ENCODE results near the gene CAB39.

CAB39 gene

DNA sequence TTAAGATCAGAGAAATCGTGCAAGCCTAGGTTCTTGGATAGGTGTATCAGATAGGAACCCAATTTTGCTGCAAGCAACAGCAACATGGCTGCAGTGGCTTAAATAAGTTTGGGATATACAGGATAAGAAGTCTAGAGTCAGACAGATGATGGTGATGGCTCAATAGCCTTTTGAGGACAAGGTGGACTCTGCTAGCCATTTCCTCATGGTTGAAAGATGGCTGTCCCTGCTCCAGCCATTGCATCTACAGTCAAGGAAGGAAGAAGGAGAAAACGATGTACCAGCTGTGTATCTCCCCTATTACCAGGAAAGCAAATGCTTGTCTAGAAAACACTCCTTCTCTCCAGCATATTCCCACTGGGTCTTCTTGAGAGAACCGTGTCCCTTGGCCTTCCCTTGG is 30.1 kb upstream of the CAB39 start:
- Histone ChIP-seq H3K27ac (ENCODE audit: low read length) (no peak overlapping the region), H3K4me3 (ENCODE audit: low read length) (no peak overlapping the region), H3K9me3 (ENCODE audit: control insufficient read depth, insufficient read depth, low read length) (no peaks in the 10 kb centered on the region), H3K4me1 (ENCODE audit: control insufficient read depth, insufficient read depth, low read length) (no peaks in the 10 kb centered on the region), H3K27me3 (ENCODE audit: control insufficient read depth, insufficient read depth, low read length) (no peaks in the 10 kb centered on the region), H3K36me3 (ENCODE audit: control insufficient read depth, insufficient read depth, low read length) (no peaks in the 10 kb centered on the region)
- no peak for DNase-seq (ENCODE audit: low read depth, low spot score)
- no CpG with 5 or more reads among the region's 3 CpGs for WGBS (ENCODE audit: insufficient coverage, insufficient read length)

GRCh38 chr2:230684270-230685168 is 28.1 kb upstream of the CAB39 start:
- Histone ChIP-seq H3K4me1 (ENCODE audit: control insufficient read depth, insufficient read depth, low read length) (no peaks in the 10 kb centered on the region), H3K27me3 (ENCODE audit: control insufficient read depth, insufficient read depth, low read length) (no peaks in the 10 kb centered on the region), H3K27ac (ENCODE audit: low read length) (no peak overlapping the region), H3K4me3 (ENCODE audit: low read length) (no peak overlapping the region), H3K9me3 (ENCODE audit: control insufficient read depth, insufficient read depth, low read length) (no peaks in the 10 kb centered on the region), H3K36me3 (ENCODE audit: control insufficient read depth, insufficient read depth, low read length) (no peaks in the 10 kb centered on the region)
- no peak for DNase-seq (ENCODE audit: low read depth, low spot score)
- 100% methylated on average over 1 of the region's 8 CpGs for WGBS (ENCODE audit: insufficient coverage, insufficient read length)

DNA sequence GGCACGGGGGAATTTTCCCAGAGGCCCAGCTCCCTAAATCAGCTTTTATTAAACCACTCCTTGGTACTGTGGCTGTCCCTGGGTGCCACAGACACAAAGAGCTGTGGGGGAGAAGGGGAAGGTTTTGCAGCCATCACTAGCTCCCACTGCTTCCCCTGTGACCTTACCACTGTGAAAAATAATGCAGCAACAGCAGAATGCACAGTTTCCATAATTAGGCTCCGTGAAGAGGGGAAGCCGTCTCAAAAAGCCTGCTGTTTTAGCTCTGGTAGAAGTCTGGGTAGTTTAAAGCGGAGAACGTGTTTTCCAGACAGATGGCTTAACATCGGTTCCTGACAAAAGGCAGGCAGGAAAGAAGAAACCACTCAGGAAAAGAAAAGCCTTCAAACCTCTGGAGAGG is 27.5 kb upstream of the CAB39 start:
- Histone ChIP-seq H3K9me3 (ENCODE audit: control insufficient read depth, insufficient read depth, low read length) (no peaks in the 10 kb centered on the region), H3K36me3 (ENCODE audit: control insufficient read depth, insufficient read depth, low read length) (no peaks in the 10 kb centered on the region), H3K4me1 (ENCODE audit: control insufficient read depth, insufficient read depth, low read length) (no peaks in the 10 kb centered on the region), H3K27ac (ENCODE audit: low read length) (no peak overlapping the region), H3K27me3 (ENCODE audit: control insufficient read depth, insufficient read depth, low read length) (no peaks in the 10 kb centered on the region), H3K4me3 (ENCODE audit: low read length) (no peak overlapping the region)
- DNase-seq (ENCODE audit: low read depth, low spot score): no peak
- no CpG with 5 or more reads among the region's 6 CpGs for WGBS (ENCODE audit: insufficient coverage, insufficient read length)

DNA sequence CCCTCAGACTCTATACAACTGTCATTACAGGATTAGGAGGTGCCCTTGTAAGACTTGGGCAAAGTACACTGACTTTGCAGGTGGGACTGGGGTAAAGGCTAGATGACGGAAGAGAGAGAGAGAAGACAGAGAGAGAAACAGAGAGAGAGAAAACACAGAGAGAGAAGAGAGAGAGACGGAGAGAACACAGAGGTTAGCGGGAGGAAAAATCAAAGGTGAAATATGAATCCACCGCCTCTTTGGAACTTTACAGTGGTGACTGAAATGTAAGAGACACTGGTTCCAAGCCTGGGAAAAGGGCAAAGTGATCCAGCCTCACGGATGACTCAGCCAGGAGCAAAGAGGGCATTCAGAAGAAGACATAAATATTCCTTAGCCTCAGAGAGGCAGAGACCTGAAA is 25.1 kb upstream of the CAB39 start:
- no peak overlapping the region for H3K27ac ChIP-seq (ENCODE audit: low read length)
- no peaks in the 10 kb centered on the region for H3K4me1 ChIP-seq (ENCODE audit: control insufficient read depth, insufficient read depth, low read length)
- H3K4me3 ChIP-seq (ENCODE audit: low read length): no peak overlapping the region

DNA sequence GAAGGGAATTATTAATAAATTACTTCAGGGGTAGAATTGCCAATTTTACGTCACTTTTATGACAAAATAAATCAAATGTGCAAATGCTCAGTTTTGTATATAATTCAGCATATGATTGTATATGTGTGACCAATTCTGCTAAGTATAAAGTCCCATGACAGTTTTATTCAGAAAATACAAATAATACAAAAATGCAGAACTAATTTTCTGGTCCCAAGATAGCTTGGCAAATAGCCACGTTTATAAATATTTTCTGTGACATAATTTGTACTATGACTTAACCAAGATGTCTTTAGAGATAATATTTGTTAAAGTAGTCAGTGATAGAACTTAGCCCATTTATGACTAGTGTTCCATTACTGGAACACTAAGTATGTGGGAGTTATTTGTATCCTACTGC is 24.2 kb upstream of the CAB39 start:
- H3K36me3 ChIP-seq (ENCODE audit: control insufficient read depth, insufficient read depth, low read length): no peaks in the 10 kb centered on the region
- no peaks in the 10 kb centered on the region for H3K9me3 ChIP-seq (ENCODE audit: control insufficient read depth, insufficient read depth, low read length)
- H3K27me3 ChIP-seq (ENCODE audit: control insufficient read depth, insufficient read depth, low read length): no peaks in the 10 kb centered on the region
- WGBS (ENCODE audit: insufficient coverage, insufficient read length): no CpG with 5 or more reads among the region's 2 CpGs
- H3K4me3 ChIP-seq (ENCODE audit: low read length): no peak overlapping the region
- DNase-seq (ENCODE audit: low read depth, low spot score): no peak
- H3K4me1 ChIP-seq (ENCODE audit: control insufficient read depth, insufficient read depth, low read length): no peaks in the 10 kb centered on the region
- no peak overlapping the region for H3K27ac ChIP-seq (ENCODE audit: low read length)

More for the DNA sequence above, 25.1 kb upstream of the CAB39 start:
- no peak for DNase-seq (ENCODE audit: low read depth, low spot score)
- H3K27me3 ChIP-seq (ENCODE audit: control insufficient read depth, insufficient read depth, low read length): no peaks in the 10 kb centered on the region
- H3K9me3 ChIP-seq (ENCODE audit: control insufficient read depth, insufficient read depth, low read length): no peaks in the 10 kb centered on the region
- no CpG with 5 or more reads among the region's 5 CpGs for WGBS (ENCODE audit: insufficient coverage, insufficient read length)
- H3K36me3 ChIP-seq (ENCODE audit: control insufficient read depth, insufficient read depth, low read length): no peaks in the 10 kb centered on the region

DNA sequence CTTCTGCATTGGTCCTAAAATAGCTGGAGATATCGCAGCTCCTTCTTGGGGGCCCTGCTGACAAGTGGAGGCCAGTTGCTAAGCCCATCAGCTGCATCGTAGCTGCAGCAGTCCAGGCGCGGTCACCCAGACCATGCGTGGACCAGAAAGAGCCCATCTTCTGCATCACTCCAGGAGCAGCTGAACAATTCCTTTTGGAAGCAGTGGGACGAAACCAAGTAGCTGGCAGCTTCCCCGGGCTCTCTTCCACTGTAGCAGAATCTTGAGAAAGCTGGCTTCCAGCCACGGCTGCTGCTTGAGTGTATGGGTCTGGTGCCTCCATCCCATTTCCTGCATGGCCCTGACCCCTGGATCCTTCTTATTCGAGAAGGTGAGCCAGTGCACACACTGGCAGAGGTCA is 22.2 kb upstream of the CAB39 start:
- H3K4me1 ChIP-seq (ENCODE audit: control insufficient read depth, insufficient read depth, low read length): no peaks in the 10 kb centered on the region
- H3K9me3 ChIP-seq (ENCODE audit: control insufficient read depth, insufficient read depth, low read length): no peaks in the 10 kb centered on the region
- no peak for DNase-seq (ENCODE audit: low read depth, low spot score)
- H3K4me3 ChIP-seq (ENCODE audit: low read length): no peak overlapping the region
- no peak overlapping the region for H3K27ac ChIP-seq (ENCODE audit: low read length)
- no CpG with 5 or more reads among the region's 9 CpGs for WGBS (ENCODE audit: insufficient coverage, insufficient read length)
- H3K36me3 ChIP-seq (ENCODE audit: control insufficient read depth, insufficient read depth, low read length): no peaks in the 10 kb centered on the region
- no peaks in the 10 kb centered on the region for H3K27me3 ChIP-seq (ENCODE audit: control insufficient read depth, insufficient read depth, low read length)

DNA sequence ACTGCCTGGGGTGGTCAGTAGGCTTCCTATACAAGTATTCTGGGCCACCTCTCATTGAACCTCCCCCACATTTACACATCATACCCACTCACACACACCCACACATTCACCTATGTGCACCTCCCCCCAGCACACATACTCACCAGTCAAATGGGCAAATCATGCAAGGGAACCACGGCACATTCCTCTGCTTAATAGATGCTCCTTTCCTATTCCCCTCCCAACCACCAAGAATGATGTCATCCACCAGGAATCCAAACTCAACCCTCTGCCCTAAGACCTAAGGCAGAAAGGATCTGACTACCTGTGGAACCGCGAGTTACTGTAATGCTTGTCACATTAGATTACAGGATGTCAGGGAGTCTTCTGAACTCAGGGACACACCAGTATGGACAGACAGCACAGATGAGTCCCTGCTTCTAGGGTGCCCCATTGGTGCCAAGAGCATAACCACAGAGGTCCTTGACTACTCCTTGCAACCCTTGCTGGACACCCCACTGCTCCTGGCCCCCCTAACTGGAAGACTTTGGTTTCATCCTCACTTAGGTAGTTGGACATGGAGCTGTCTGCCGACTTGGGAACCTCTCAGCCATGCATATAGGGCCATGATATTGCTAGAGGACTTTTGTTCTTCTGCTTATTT is 21.5 kb upstream of the CAB39 start:
- no peak overlapping the region for H3K4me3 ChIP-seq (ENCODE audit: low read length)
- no peak overlapping the region for H3K27ac ChIP-seq (ENCODE audit: low read length)
- H3K9me3 ChIP-seq (ENCODE audit: control insufficient read depth, insufficient read depth, low read length): no peaks in the 10 kb centered on the region
- H3K36me3 ChIP-seq (ENCODE audit: control insufficient read depth, insufficient read depth, low read length): no peaks in the 10 kb centered on the region
- WGBS (ENCODE audit: insufficient coverage, insufficient read length): no CpG with 5 or more reads among the region's 4 CpGs
- no peaks in the 10 kb centered on the region for H3K4me1 ChIP-seq (ENCODE audit: control insufficient read depth, insufficient read depth, low read length)
- DNase-seq (ENCODE audit: low read depth, low spot score): peak; percentile 29
- H3K27me3 ChIP-seq (ENCODE audit: control insufficient read depth, insufficient read depth, low read length): no peaks in the 10 kb centered on the region

DNA sequence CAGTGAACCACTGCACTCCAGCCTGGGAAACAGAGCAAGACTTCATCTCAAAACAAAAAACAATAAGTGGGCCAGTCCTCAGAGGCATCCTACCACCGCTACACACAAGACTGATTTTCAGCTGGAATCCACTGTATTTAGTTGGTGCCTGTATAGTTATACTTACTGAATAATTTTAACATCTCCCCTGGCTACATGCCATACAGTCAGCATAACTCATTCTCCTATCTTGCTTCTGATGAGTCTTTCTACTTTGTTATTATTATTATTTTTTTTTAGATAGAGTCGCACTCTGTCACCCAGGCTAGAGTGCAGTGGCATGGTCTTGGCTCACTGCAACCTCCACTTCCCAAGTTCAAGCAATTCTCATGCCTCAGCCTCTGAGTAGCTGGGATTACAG is 19.9 kb upstream of the CAB39 start:
- H3K9me3 ChIP-seq (ENCODE audit: control insufficient read depth, insufficient read depth, low read length): no peaks in the 10 kb centered on the region
- no CpG with 5 or more reads among the region's 2 CpGs for WGBS (ENCODE audit: insufficient coverage, insufficient read length)
- no peak overlapping the region for H3K4me3 ChIP-seq (ENCODE audit: low read length)
- H3K27ac ChIP-seq (ENCODE audit: low read length): no peak overlapping the region
- H3K27me3 ChIP-seq (ENCODE audit: control insufficient read depth, insufficient read depth, low read length): no peaks in the 10 kb centered on the region
- H3K4me1 ChIP-seq (ENCODE audit: control insufficient read depth, insufficient read depth, low read length): no peaks in the 10 kb centered on the region
- H3K36me3 ChIP-seq (ENCODE audit: control insufficient read depth, insufficient read depth, low read length): no peaks in the 10 kb centered on the region
- no peak for DNase-seq (ENCODE audit: low read depth, low spot score)

DNA sequence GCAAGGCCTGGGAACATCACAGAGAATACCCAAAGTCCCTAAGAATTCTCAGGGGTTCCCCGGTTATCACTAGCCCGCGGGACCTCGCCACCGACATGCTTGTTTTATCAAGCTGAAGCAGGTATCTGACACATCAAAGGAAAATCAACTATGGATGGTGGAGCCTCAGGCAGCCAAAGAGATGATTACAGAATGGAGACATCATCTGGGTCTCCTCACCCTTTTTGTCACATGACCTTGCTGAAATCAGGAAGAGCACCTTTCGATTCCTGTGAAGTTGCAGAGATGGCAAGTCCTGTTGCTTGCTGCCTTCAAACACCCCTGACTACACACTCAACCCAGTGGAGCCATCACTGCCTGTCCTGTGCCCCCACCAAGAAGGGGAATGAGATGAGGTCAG is 19.2 kb upstream of the CAB39 start:
- Histone ChIP-seq H3K4me1 (ENCODE audit: control insufficient read depth, insufficient read depth, low read length) (no peaks in the 10 kb centered on the region), H3K9me3 (ENCODE audit: control insufficient read depth, insufficient read depth, low read length) (no peaks in the 10 kb centered on the region), H3K4me3 (ENCODE audit: low read length) (no peak overlapping the region), H3K36me3 (ENCODE audit: control insufficient read depth, insufficient read depth, low read length) (no peaks in the 10 kb centered on the region), H3K27me3 (ENCODE audit: control insufficient read depth, insufficient read depth, low read length) (no peaks in the 10 kb centered on the region), H3K27ac (ENCODE audit: low read length) (no peak overlapping the region)
- no CpG with 5 or more reads among the region's 6 CpGs for WGBS (ENCODE audit: insufficient coverage, insufficient read length)
- DNase-seq (ENCODE audit: low read depth, low spot score): no peak

DNA sequence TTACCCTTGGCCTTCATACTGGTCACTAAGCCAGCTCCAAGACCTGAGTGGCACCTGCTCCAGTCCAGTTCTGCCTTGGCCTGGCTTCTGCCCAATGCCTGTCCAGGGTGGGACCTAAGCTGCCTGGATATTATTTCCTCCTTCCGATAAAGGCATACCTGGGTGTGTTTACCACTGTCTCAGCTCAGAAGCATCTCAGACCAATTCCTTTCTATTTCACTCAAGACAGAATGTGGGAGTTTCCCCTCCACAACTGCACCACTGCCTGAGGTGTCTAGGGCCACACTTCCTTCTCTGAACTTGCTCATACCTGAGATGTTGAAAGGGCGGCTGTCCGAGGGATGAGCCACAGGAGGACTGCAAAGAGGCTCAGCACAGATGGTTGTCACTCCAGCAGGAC is 18.4 kb upstream of the CAB39 start:
- Histone ChIP-seq H3K9me3 (ENCODE audit: control insufficient read depth, insufficient read depth, low read length) (no peaks in the 10 kb centered on the region), H3K4me1 (ENCODE audit: control insufficient read depth, insufficient read depth, low read length) (no peaks in the 10 kb centered on the region), H3K27me3 (ENCODE audit: control insufficient read depth, insufficient read depth, low read length) (no peaks in the 10 kb centered on the region), H3K27ac (ENCODE audit: low read length) (no peak overlapping the region), H3K36me3 (ENCODE audit: control insufficient read depth, insufficient read depth, low read length) (no peaks in the 10 kb centered on the region), H3K4me3 (ENCODE audit: low read length) (no peak overlapping the region)
- WGBS (ENCODE audit: insufficient coverage, insufficient read length): no CpG with 5 or more reads among the region's 3 CpGs
- no peak for DNase-seq (ENCODE audit: low read depth, low spot score)

All from iPS DF 6.9 (cell line).